Prostate gland (tissue), 2 donors: ENCODE results near the gene NACA2. TPM values are rescaled to one million over a fixed set of nuclear protein-coding genes. Genes with fewer than 3 reads are reported as not detected.
"Not testable (repeated sequence)": the region's sequence is repeated elsewhere in the genome, so short reads cannot be mapped to it uniquely, and the experiment has no call there.

Experiments
- DNase-seq: peaks from one replicate; pipeline ENCODE4 v3.0.0-alpha.2; 2019; ENCODE audit warnings: low spot score
- H3K27ac ChIP-seq, 2 donors: fragments of 200-600 bp; sonication (generic); 2 replicates each; pipeline ENCODE4 v1.5.1; 2017 to 2019
- H3K27me3 ChIP-seq: fragments of 200-600 bp; sonication (generic); replicated peaks from 2 replicates; pipeline ENCODE4 v1.5.1; 2019; ENCODE audit not compliant: insufficient read depth
- H3K36me3 ChIP-seq, 2 donors: fragments of 200-600 bp; sonication (generic); 1 replicate in 1 of 2; 2 replicates in 1 of 2; pipeline versions ENCODE4 v1.5.1 to v1.8.1; 2017 to 2019
- H3K4me1 ChIP-seq: fragments of 200-600 bp; sonication (generic); replicated peaks from 2 replicates; pipeline ENCODE4 v1.5.1; 2019
- H3K4me3 ChIP-seq, 2 donors: fragments of 200-600 bp; sonication (generic); 2 replicates each; pipeline ENCODE4 v1.5.1; 2017 to 2019
- H3K9me3 ChIP-seq: fragments of 200-600 bp; sonication (generic); 2 replicates; pipeline ENCODE4 v1.5.1; 2017
- CTCF ChIP-seq, 4 experiments: fragments of 200-600 bp in 2 of 4; fragments of 450-650 bp in 2 of 4; sonication (generic) in 2 of 4; IDR thresholded peaks; 1 replicate in 3 of 4; 2 replicates in 1 of 4; pipeline ENCODE4 v1.5.1; 2016 to 2019; ENCODE audit warnings: antibody characterized with exemption in 4 of 4, mild to moderate bottlenecking in 2 of 4, moderate library complexity in 2 of 4
- POLR2A ChIP-seq: fragments of 450-650 bp; IDR thresholded peaks from one replicate; pipeline ENCODE4 v1.6.1; 2016; ENCODE audit warnings: antibody characterized with exemption, mild to moderate bottlenecking
- POLR2AphosphoS5 ChIP-seq: sonication (generic); formaldehyde crosslinking; IDR thresholded peaks from one replicate; pipeline ENCODE4 v1.6.1; 2017; ENCODE audit warnings: antibody characterized with exemption
- WGBS: methylation state at CpG from one replicate; pipeline ENCODE4 v1.1.5; 2018; 5-methylcytosine and 5-hydroxymethylcytosine counted together
- intact Hi-C: fragments of 100-400 bp; cut with DNase I; formaldehyde crosslinking; loops from one replicate; pipeline ENCODE4 v1.14.2; 2022
- total RNA-seq, 2 donors: library from RNA; depleted of rRNA; stranded (reverse); fragments of >200 nt; gene quantifications; one replicate each; pipeline ENCODE4 v1.1.0, GENCODE V29; 2016

Gene NACA2
- total RNA-seq, 2 donors from 2014 or later, result 2.1 TPM; not detected in 1

GRCh38 chr17:61591930-61592329 is 911 bp upstream of the NACA2 start:
- Histone ChIP-seq H3K36me3 (no peaks in the 10 kb centered on the region), H3K4me3 (no peak overlapping the region), H3K4me1 (no peaks in the 10 kb centered on the region), H3K9me3 (no peaks in the 10 kb centered on the region), H3K27ac (no peak overlapping the region), H3K27me3 (peaks cover 5% of the 10 kb centered on the region)
- intact Hi-C loops, result no loop called here
- WGBS, result 83% methylated on average over 8 of the region's 8 CpGs
- DNase-seq, result no peak
- TF ChIP-seq POLR2AphosphoS5 (no peak), POLR2A (no peak), CTCF (IDR thresholded peaks at IDR 0.05) (no peak)

- H3K27me3 ChIP-seq, result peaks cover 5% of the 10 kb centered on the region
- WGBS, result 97% methylated on average over 5 of the region's 5 CpGs
- no peaks in the 10 kb centered on the region for H3K9me3 ChIP-seq
- intact Hi-C loops, result loop anchor here (10.0 kb wide), 1 partner anchor 625 kb away; no protein-coding TSS in a partner anchor
- no peak overlapping the region for H3K4me3 ChIP-seq
- no peaks in the 10 kb centered on the region for H3K4me1 ChIP-seq
- H3K36me3 ChIP-seq, result no peaks in the 10 kb centered on the region
- no peak for DNase-seq
- no peak overlapping the region for H3K27ac ChIP-seq
- no peak for TF ChIP-seq POLR2A
- TF ChIP-seq CTCF (IDR thresholded peaks at IDR 0.05), result no peak
- TF ChIP-seq POLR2AphosphoS5, result no peak
Observed at GRCh38 chr17:61589990-61590389, 1.0 kb downstream of the NACA2 start.

- H3K9me3 ChIP-seq, result no peaks in the 10 kb centered on the region
Observed at GRCh38 chr17:61587807-61588660, 3.0 kb downstream of the NACA2 start.

GRCh38 chr17:61587242-61587641 is 3.8 kb downstream of the NACA2 start:
- no peak for DNase-seq
- WGBS, result 100% methylated on average over 1 of the region's 1 CpG
- intact Hi-C loops, result loop anchor here (10.0 kb wide), 1 partner anchor 622 kb away; no protein-coding TSS in a partner anchor
- no peaks in the 10 kb centered on the region for H3K36me3 ChIP-seq
- no peak overlapping the region for H3K27ac ChIP-seq
- no peaks in the 10 kb centered on the region for H3K9me3 ChIP-seq
- H3K27me3 ChIP-seq, result no peaks in the 10 kb centered on the region
- TF ChIP-seq POLR2AphosphoS5, result no peak
- TF ChIP-seq CTCF (IDR thresholded peaks at IDR 0.05), result no peak
- TF ChIP-seq POLR2A, result no peak
- H3K4me3 ChIP-seq, result no peak overlapping the region
- no peaks in the 10 kb centered on the region for H3K4me1 ChIP-seq

More at GRCh38 chr17:61587807-61588660, 3.0 kb downstream of the NACA2 start:
- H3K27ac ChIP-seq, result no peak overlapping the region
- WGBS, result 92% methylated on average over 4 of the region's 4 CpGs
- no peak overlapping the region for H3K4me3 ChIP-seq
- no peak for DNase-seq
- TF ChIP-seq CTCF (IDR thresholded peaks at IDR 0.05), result no peak
- no peak for TF ChIP-seq POLR2AphosphoS5
- TF ChIP-seq POLR2A, result no peak
- H3K36me3 ChIP-seq, result no peaks in the 10 kb centered on the region
- H3K27me3 ChIP-seq, result peaks cover 2% of the 10 kb centered on the region
- intact Hi-C loops, result loop anchor here (10.0 kb wide), 1 partner anchor 623 kb away; no protein-coding TSS in a partner anchor
- no peaks in the 10 kb centered on the region for H3K4me1 ChIP-seq

GRCh38 chr17:61586622-61587021 is 4.4 kb downstream of the NACA2 start:
- H3K27ac ChIP-seq, H3K27me3 ChIP-seq, H3K4me3 ChIP-seq, H3K36me3 ChIP-seq, H3K9me3 ChIP-seq, H3K4me1 ChIP-seq, DNase-seq: not testable (repeated sequence)
- intact Hi-C loops, result loop anchor here (10.0 kb wide), 1 partner anchor 622 kb away; no protein-coding TSS in a partner anchor
- WGBS, result 80% methylated on average over 3 of the region's 3 CpGs
